Neural crest cell (in vitro differentiated cells): ENCODE measurements around the gene CDK19. TPM values are rescaled to one million over a fixed set of nuclear protein-coding genes. Genes with fewer than 3 reads are reported as not detected.
"Not testable (repeated sequence)": the region's sequence is repeated elsewhere in the genome, so short reads cannot be mapped to it uniquely, and the experiment has no call there.

Experiments used
- DNase-seq: peaks from one replicate; pipeline ENCODE4 v3.0.0; 2021; ENCODE audit warnings: low read depth, mixed read lengths, low spot score
- H3K27ac Mint-ChIP-seq: one replicate; pipeline ENCODE4 v1.8.0; 2021; ENCODE audit warnings: mild to moderate bottlenecking, mixed read lengths; ENCODE audit not compliant: unreplicated experiment
- H3K27me3 Mint-ChIP-seq: 2 replicates; pipeline ENCODE4 v1.8.0; 2021; ENCODE audit warnings: low read depth, mild to moderate bottlenecking, mixed read lengths
- H3K36me3 Mint-ChIP-seq: 2 replicates; pipeline ENCODE4 v1.8.0; 2021; ENCODE audit warnings: low read depth, mild to moderate bottlenecking, mixed read lengths
- H3K4me1 Mint-ChIP-seq: 2 replicates; pipeline ENCODE4 v1.8.0; 2021; ENCODE audit warnings: mixed read lengths
- H3K4me3 Mint-ChIP-seq: one replicate; pipeline ENCODE4 v1.8.0; 2021; ENCODE audit warnings: mild to moderate bottlenecking, mixed read lengths
- H3K9me3 Mint-ChIP-seq: 2 replicates; pipeline ENCODE4 v1.8.0; 2021; ENCODE audit warnings: mixed read lengths
- total RNA-seq: library from RNA; stranded (reverse); gene quantifications from 2 replicates; pipeline ENCODE4 v1.2.1, GENCODE V29; 2021
- TF ChIP-seq, protein P1 (sequence below): fragments of 200-600 bp; sonication (generic); conservative IDR thresholded peaks from 2 replicates; pipeline ENCODE4 v1.5.0; 2021; ENCODE audit warnings: antibody characterized with exemption, mild to moderate bottlenecking

Gene CDK19
- total RNA-seq, 1 donor from 2014 or later = 24.4 TPM

DNA sequence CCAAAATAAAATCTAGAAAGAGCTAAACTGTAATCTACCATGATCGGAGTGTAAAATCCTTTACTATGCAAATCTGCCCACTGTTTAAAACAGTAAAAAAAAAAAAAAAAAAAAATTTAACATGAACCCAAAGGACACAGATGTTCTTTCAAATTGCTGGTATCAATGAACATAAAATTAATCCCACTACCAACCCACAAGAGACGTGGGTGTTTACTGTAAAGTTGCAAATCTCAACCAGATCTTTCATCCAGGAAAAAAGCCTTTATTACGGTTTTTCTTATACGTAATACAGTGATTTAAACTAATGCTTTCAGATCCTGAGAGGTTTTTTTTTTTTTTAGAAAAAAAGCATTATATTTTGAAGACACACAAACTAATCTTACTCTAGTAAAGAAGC, 2.5 kb downstream of the CDK19 start:
- DNase-seq = no peak
- TF ChIP-seq, protein P1, sequence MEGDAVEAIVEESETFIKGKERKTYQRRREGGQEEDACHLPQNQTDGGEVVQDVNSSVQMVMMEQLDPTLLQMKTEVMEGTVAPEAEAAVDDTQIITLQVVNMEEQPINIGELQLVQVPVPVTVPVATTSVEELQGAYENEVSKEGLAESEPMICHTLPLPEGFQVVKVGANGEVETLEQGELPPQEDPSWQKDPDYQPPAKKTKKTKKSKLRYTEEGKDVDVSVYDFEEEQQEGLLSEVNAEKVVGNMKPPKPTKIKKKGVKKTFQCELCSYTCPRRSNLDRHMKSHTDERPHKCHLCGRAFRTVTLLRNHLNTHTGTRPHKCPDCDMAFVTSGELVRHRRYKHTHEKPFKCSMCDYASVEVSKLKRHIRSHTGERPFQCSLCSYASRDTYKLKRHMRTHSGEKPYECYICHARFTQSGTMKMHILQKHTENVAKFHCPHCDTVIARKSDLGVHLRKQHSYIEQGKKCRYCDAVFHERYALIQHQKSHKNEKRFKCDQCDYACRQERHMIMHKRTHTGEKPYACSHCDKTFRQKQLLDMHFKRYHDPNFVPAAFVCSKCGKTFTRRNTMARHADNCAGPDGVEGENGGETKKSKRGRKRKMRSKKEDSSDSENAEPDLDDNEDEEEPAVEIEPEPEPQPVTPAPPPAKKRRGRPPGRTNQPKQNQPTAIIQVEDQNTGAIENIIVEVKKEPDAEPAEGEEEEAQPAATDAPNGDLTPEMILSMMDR = no peak
- H3K9me3 Mint-ChIP-seq = peaks cover 6% of the 10 kb centered on the region
- peaks cover 31% of the 10 kb centered on the region for H3K4me1 Mint-ChIP-seq
- H3K27me3 Mint-ChIP-seq = no peaks in the 10 kb centered on the region
- no peak overlapping the region for H3K27ac Mint-ChIP-seq
- peak overlapping the region; percentile 100 for H3K4me3 Mint-ChIP-seq
- H3K36me3 Mint-ChIP-seq = peaks cover 12% of the 10 kb centered on the region

DNA sequence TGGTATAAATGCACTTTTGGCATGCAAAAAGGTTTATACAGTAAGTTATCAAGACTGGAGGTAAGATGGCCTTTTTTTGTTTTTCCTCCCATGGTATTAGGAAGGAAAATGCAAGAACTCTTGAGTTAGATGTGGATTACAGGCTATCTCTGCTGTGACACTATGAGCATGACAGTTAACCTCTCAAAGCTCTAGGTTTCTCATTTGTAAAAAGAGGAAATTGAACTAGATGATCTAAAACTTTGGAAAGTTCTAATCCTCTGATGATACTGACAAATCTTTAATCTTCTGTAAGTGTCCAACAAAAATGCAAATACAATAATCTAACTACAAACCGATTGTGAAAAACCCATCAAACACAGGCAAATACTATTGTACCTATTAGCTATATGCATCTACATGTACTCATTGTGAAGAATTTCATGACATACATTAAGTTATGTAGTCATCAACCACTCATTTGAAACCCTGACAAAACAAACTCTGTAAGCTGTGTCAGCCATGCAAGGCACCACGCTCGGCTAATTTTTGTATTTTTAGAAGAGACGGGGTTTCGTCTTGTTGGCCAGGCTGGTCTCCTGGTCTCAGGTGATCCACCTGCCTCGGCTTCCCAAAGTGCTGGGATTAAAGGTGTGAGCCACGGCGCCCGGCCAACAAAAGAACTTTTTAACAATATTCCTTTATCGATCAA, 4.2 kb downstream of the CDK19 start:
- Mint-ChIP-seq H3K27me3 (no peaks in the 10 kb centered on the region), H3K4me3 (no peak overlapping the region), H3K4me1 (peaks cover 21% of the 10 kb centered on the region), H3K36me3 (peaks cover 12% of the 10 kb centered on the region), H3K27ac (no peak overlapping the region), H3K9me3 (peaks cover 6% of the 10 kb centered on the region)
- TF ChIP-seq, protein P1 = no peak
- DNase-seq = no peak

DNA sequence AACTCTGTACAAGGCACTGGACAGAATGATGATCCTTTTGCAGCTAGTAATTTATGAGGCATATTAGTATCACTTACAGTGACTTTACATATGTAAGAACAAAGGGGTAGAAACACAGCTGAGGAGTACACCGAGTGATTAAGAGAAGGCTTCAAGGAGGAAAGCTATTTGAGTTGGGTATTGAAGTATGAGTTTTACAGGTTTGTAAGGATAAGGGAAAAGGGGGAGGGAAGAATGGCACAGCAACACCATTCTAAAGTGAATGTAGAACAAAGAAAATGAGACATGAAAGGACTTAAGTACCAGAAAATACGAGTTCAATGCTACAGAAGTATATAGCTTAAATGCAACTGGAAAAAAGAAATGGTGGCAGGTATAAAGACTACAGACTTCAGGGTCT, 5.5 kb downstream of the CDK19 start:
- peaks cover 6% of the 10 kb centered on the region for H3K9me3 Mint-ChIP-seq
- TF ChIP-seq, protein P1 = no peak
- peaks cover 15% of the 10 kb centered on the region for H3K36me3 Mint-ChIP-seq
- H3K27me3 Mint-ChIP-seq = no peaks in the 10 kb centered on the region
- H3K4me3 Mint-ChIP-seq = peak overlapping the region; percentile 4
- peaks cover 14% of the 10 kb centered on the region for H3K4me1 Mint-ChIP-seq
- DNase-seq = no peak
- H3K27ac Mint-ChIP-seq = no peak overlapping the region

GRCh38 chr6:110802175-110802574, 13.1 kb downstream of the CDK19 start:
- not testable (repeated sequence) for H3K27me3 Mint-ChIP-seq, DNase-seq, H3K4me3 Mint-ChIP-seq, H3K4me1 Mint-ChIP-seq, H3K27ac Mint-ChIP-seq
- H3K9me3 Mint-ChIP-seq = peaks cover 17% of the 10 kb centered on the region
- H3K36me3 Mint-ChIP-seq = peaks cover 22% of the 10 kb centered on the region

GRCh38 chr6:110800839-110801196, 14.5 kb downstream of the CDK19 start:
- Mint-ChIP-seq H3K9me3 (peaks cover 17% of the 10 kb centered on the region), H3K4me1 (peaks cover 4% of the 10 kb centered on the region), H3K4me3 (no peak overlapping the region), H3K27me3 (no peaks in the 10 kb centered on the region), H3K36me3 (peaks cover 22% of the 10 kb centered on the region), H3K27ac (no peak overlapping the region)
- TF ChIP-seq, protein P1 = no peak
- no peak for DNase-seq

- Mint-ChIP-seq H3K4me1 (peaks cover 4% of the 10 kb centered on the region), H3K9me3 (peaks cover 17% of the 10 kb centered on the region), H3K27ac (no peak overlapping the region), H3K4me3 (no peak overlapping the region), H3K27me3 (no peaks in the 10 kb centered on the region), H3K36me3 (peaks cover 22% of the 10 kb centered on the region)
- TF ChIP-seq, protein P1 = no peak
- DNase-seq = no peak
Observed at GRCh38 chr6:110800196-110800838, 15.0 kb downstream of the CDK19 start.
